Fibroblast of villous mesenchyme (primary cell): ENCODE measurements around the gene GLS. TPM values are rescaled to one million over a fixed set of nuclear protein-coding genes. Genes with fewer than 3 reads are reported as not detected.

Experiments
- DNase-seq: peaks from one replicate; pipeline ENCODE4 v3.0.0-alpha.2; 2010; ENCODE audit warnings: low read depth
- H3K4me3 ChIP-seq: 2 replicates; pipeline ENCODE4 v1.5.1; 2011; ENCODE audit warnings: low read depth, mild to moderate bottlenecking, low read length
- total RNA-seq: library from RNA; depleted of rRNA; stranded (reverse); fragments of >200 nt; gene quantifications from 2 replicates; pipeline ENCODE4 v1.2.3, GENCODE V29; 2012
- TF ChIP-seq, protein P1 (sequence below): IDR thresholded peaks from 2 replicates; pipeline ENCODE4 v1.5.1; 2012; ENCODE audit warnings: low read depth, mild to moderate bottlenecking, low read length; ENCODE audit not compliant: insufficient read depth

Gene GLS
- total RNA-seq, 1 donor: 519 TPM

DNA sequence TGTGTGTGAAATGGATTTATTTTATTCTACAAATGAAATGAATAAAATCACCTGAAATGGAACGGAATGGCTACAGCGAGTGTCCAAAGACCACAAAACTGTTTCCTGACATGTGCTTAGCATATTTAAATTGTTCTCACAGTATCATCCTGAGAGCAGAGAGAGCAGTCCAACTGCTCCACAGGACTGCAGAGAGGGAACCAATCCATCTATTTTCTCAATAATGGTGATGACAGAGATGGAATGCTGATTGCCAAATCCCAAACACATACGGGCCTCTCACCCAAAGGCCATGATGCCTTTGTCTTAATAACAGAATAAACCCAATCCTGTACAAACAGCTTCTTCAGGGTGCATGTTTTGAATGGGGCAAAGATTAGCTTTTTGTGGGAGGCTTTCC, 92.2 kb downstream of the GLS start:
- DNase-seq: no peak
- TF ChIP-seq, protein P1, sequence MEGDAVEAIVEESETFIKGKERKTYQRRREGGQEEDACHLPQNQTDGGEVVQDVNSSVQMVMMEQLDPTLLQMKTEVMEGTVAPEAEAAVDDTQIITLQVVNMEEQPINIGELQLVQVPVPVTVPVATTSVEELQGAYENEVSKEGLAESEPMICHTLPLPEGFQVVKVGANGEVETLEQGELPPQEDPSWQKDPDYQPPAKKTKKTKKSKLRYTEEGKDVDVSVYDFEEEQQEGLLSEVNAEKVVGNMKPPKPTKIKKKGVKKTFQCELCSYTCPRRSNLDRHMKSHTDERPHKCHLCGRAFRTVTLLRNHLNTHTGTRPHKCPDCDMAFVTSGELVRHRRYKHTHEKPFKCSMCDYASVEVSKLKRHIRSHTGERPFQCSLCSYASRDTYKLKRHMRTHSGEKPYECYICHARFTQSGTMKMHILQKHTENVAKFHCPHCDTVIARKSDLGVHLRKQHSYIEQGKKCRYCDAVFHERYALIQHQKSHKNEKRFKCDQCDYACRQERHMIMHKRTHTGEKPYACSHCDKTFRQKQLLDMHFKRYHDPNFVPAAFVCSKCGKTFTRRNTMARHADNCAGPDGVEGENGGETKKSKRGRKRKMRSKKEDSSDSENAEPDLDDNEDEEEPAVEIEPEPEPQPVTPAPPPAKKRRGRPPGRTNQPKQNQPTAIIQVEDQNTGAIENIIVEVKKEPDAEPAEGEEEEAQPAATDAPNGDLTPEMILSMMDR: no peak
- no peak overlapping the region for H3K4me3 ChIP-seq

GRCh38 chr2:190973262-190973661, 92.6 kb downstream of the GLS start:
- DNase-seq: no peak
- TF ChIP-seq, protein P1: no peak

GRCh38 chr2:190973726-190974628, 93.4 kb downstream of the GLS start:
- peak; percentile 45 for DNase-seq
- no peak overlapping the region for H3K4me3 ChIP-seq
- TF ChIP-seq, protein P1: no peak

More at GRCh38 chr2:190973262-190973661, 92.6 kb downstream of the GLS start:
- H3K4me3 ChIP-seq: no peak overlapping the region

GRCh38 chr2:190974629-190975361, 94.2 kb downstream of the GLS start:
- no peak overlapping the region for H3K4me3 ChIP-seq
- DNase-seq: no peak
- TF ChIP-seq, protein P1: no peak

- no peak for DNase-seq
- TF ChIP-seq, protein P1: no peak
- H3K4me3 ChIP-seq: no peak overlapping the region
Observed at GRCh38 chr2:190976521-190976920, 95.9 kb downstream of the GLS start.

- TF ChIP-seq, protein P1: no peak
- DNase-seq: no peak
Observed at GRCh38 chr2:190977505-190977904, 96.9 kb downstream of the GLS start.

More at GRCh38 chr2:190977505-190977904, 96.9 kb downstream of the GLS start:
- H3K4me3 ChIP-seq: no peak overlapping the region
